Mesendoderm (in vitro differentiated cells): ENCODE data around the gene NR4A1.

Experiments used
- DNase-seq: peaks from one replicate; pipeline ENCODE4 v3.0.0; 2013
- H2AK5ac ChIP-seq: 2 replicates; pipeline ENCODE4 v1.6.1; 2013; ENCODE audit warnings: low read length, inconsistent platforms
- H2BK120ac ChIP-seq: 2 replicates; pipeline ENCODE4 v1.6.1; 2013; ENCODE audit warnings: low read depth, mild to moderate bottlenecking, low read length, moderate library complexity, mixed read lengths
- H2BK15ac ChIP-seq: replicated peaks from 2 replicates; pipeline ENCODE4 v1.6.1; 2013; ENCODE audit warnings: low read depth, mild to moderate bottlenecking, moderate library complexity
- H2BK5ac ChIP-seq: 2 replicates; pipeline ENCODE4 v1.6.1; 2013; ENCODE audit warnings: low read length, inconsistent platforms
- H3K18ac ChIP-seq: 2 replicates; pipeline ENCODE4 v1.6.1; 2013; ENCODE audit warnings: mild to moderate bottlenecking, low read length, mixed read lengths
- H3K23ac ChIP-seq: one replicate; pipeline ENCODE4 v1.6.1; 2013; ENCODE audit warnings: low read length
- H3K27ac ChIP-seq: 2 replicates; pipeline ENCODE4 v1.5.1; 2013; ENCODE audit warnings: low read depth, mild to moderate bottlenecking, inconsistent platforms, low read length, moderate library complexity
- H3K27me3 ChIP-seq: 2 replicates; pipeline ENCODE4 v1.6.1; 2013; ENCODE audit warnings: low read length, control low read depth, mild to moderate bottlenecking, inconsistent platforms; ENCODE audit not compliant: insufficient read depth, poor library complexity
- H3K36me3 ChIP-seq: 2 replicates; pipeline ENCODE4 v1.6.1; 2013; ENCODE audit warnings: low read length, inconsistent platforms; ENCODE audit not compliant: control insufficient read depth, insufficient read depth
- H3K4ac ChIP-seq: one replicate; pipeline ENCODE4 v1.6.1; 2013; ENCODE audit warnings: low read depth, mild to moderate bottlenecking, low read length, moderate library complexity
- H3K4me1 ChIP-seq: 2 replicates; pipeline ENCODE4 v1.6.1; 2013; ENCODE audit warnings: low read depth, low read length, inconsistent platforms; ENCODE audit not compliant: control insufficient read depth
- H3K4me2 ChIP-seq: 2 replicates; pipeline ENCODE4 v1.6.1; 2013; ENCODE audit warnings: low read length
- H3K4me3 ChIP-seq: 2 replicates; pipeline ENCODE4 v1.5.1; 2013; ENCODE audit warnings: mild to moderate bottlenecking, low read length
- H3K56ac ChIP-seq: one replicate; pipeline ENCODE4 v1.6.1; 2013; ENCODE audit warnings: low read length
- H3K79me1 ChIP-seq: 2 replicates; pipeline ENCODE4 v1.6.1; 2013; ENCODE audit warnings: low read length, inconsistent platforms
- H3K79me2 ChIP-seq: 2 replicates; pipeline ENCODE4 v1.6.1; 2013; ENCODE audit warnings: mild to moderate bottlenecking, low read length; ENCODE audit not compliant: control insufficient read depth, insufficient read depth
- H3K9ac ChIP-seq: 2 replicates; pipeline ENCODE4 v1.6.1; 2013; ENCODE audit warnings: low read length, inconsistent platforms
- H4K5ac ChIP-seq: one replicate; pipeline ENCODE4 v1.6.1; 2013; ENCODE audit warnings: low read length
- H4K8ac ChIP-seq: one replicate; pipeline ENCODE4 v1.6.1; 2013; ENCODE audit warnings: low read depth, mild to moderate bottlenecking, control low read depth, low read length, moderate library complexity
- WGBS: extraction: QIAGEN DNeasy Blood & Tissue Kit; methylation state at CpG from one replicate; pipeline ENCODE4 v1.1.7; 2013; ENCODE audit warnings: low lambda C conversion rate, missing lambda C conversion rate; ENCODE audit not compliant: insufficient coverage; ENCODE audit errors: extremely low coverage; 5-methylcytosine and 5-hydroxymethylcytosine counted together

Gene NR4A1

DNA sequence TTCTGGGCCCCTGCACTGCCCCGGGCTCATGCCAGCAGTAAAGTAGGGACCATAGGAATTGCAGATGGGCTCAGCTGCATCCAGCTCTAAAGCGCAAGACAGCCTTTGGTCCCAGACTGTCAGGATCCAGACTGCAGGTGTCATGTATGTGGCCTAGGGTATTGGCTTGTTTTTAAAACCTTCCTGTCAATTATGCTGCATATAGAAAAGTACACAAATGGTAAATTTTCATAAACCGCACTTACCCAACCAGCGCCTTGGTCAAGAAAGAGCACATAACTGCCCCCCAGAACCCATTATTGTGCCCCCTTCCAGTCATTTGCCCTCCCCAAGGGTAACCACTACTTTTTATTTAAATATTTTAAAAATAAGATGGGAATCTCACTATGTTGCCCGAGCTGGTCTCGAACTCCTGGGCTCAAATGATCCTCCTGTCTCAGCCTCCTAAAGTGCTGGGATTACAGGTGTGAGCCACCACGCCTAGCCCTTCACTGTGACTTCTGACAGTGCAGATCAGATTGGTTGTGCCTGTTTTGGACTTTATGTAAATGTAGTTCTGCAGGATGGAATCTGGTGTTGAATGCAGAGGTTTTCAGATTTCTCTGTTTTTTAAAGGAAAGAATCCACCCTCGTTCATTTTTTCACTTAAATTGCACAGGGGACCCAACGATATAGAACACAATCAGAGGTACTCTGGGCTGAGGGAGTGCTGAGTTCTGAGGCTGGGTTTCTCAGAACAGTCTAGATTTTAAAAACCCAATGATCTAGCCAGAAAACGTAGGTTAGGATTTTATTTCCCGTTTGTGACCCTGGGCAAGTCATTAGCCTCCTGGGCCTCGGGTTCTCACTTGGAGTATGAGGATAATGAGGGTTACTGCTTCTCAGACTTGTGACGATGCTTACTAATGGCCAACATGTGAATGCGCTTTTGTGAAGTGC, 6.7 kb downstream of the NR4A1 start:
- no peak overlapping the region for H3K27ac ChIP-seq
- no CpG with 5 or more reads among the region's 14 CpGs for WGBS
- no peak overlapping the region for H2BK120ac ChIP-seq
- no peak overlapping the region for H3K4ac ChIP-seq
- no peak overlapping the region for H3K23ac ChIP-seq
- no peak overlapping the region for H3K56ac ChIP-seq
- H4K5ac ChIP-seq, result no peak overlapping the region
- no peak overlapping the region for H3K4me3 ChIP-seq
- DNase-seq, result no peak
- no peak overlapping the region for H4K8ac ChIP-seq
- H3K18ac ChIP-seq, result no peak overlapping the region
- no peak overlapping the region for H3K4me2 ChIP-seq
- no peak overlapping the region for H3K9ac ChIP-seq
- H2BK5ac ChIP-seq, result no peak overlapping the region
- H2BK15ac ChIP-seq, result no peak overlapping the region
- no peaks in the 10 kb centered on the region for H3K79me1 ChIP-seq
- no peaks in the 10 kb centered on the region for H3K27me3 ChIP-seq
- H3K4me1 ChIP-seq, result no peaks in the 10 kb centered on the region
- no peak overlapping the region for H2AK5ac ChIP-seq
- H3K79me2 ChIP-seq, result no peaks in the 10 kb centered on the region
- no peaks in the 10 kb centered on the region for H3K36me3 ChIP-seq

DNA sequence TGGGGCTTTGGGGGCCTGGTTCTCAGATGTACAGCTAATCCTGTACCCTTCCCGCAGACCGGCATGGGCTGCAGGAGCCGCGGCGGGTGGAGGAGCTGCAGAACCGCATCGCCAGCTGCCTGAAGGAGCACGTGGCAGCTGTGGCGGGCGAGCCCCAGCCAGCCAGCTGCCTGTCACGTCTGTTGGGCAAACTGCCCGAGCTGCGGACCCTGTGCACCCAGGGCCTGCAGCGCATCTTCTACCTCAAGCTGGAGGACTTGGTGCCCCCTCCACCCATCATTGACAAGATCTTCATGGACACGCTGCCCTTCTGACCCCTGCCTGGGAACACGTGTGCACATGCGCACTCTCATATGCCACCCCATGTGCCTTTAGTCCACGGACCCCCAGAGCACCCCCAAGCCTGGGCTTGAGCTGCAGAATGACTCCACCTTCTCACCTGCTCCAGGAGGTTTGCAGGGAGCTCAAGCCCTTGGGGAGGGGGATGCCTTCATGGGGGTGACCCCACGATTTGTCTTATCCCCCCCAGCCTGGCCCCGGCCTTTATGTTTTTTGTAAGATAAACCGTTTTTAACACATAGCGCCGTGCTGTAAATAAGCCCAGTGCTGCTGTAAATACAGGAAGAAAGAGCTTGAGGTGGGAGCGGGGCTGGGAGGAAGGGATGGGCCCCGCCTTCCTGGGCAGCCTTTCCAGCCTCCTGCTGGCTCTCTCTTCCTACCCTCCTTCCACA, 7.6 kb downstream of the NR4A1 start:
- Histone ChIP-seq H3K18ac (no peak overlapping the region), H2BK120ac (no peak overlapping the region), H4K5ac (no peak overlapping the region), H3K9ac (no peak overlapping the region), H3K4me2 (no peak overlapping the region), H3K4me3 (no peak overlapping the region), H2BK5ac (no peak overlapping the region), H3K4me1 (no peaks in the 10 kb centered on the region), H3K79me2 (no peaks in the 10 kb centered on the region), H2AK5ac (no peak overlapping the region), H2BK15ac (no peak overlapping the region), H3K56ac (no peak overlapping the region), H3K27me3 (no peaks in the 10 kb centered on the region), H3K27ac (no peak overlapping the region), H3K4ac (no peak overlapping the region), H3K79me1 (no peaks in the 10 kb centered on the region), H4K8ac (no peak overlapping the region), H3K23ac (no peak overlapping the region), H3K36me3 (no peaks in the 10 kb centered on the region)
- WGBS, result no CpG with 5 or more reads among the region's 25 CpGs
- no peak for DNase-seq

DNA sequence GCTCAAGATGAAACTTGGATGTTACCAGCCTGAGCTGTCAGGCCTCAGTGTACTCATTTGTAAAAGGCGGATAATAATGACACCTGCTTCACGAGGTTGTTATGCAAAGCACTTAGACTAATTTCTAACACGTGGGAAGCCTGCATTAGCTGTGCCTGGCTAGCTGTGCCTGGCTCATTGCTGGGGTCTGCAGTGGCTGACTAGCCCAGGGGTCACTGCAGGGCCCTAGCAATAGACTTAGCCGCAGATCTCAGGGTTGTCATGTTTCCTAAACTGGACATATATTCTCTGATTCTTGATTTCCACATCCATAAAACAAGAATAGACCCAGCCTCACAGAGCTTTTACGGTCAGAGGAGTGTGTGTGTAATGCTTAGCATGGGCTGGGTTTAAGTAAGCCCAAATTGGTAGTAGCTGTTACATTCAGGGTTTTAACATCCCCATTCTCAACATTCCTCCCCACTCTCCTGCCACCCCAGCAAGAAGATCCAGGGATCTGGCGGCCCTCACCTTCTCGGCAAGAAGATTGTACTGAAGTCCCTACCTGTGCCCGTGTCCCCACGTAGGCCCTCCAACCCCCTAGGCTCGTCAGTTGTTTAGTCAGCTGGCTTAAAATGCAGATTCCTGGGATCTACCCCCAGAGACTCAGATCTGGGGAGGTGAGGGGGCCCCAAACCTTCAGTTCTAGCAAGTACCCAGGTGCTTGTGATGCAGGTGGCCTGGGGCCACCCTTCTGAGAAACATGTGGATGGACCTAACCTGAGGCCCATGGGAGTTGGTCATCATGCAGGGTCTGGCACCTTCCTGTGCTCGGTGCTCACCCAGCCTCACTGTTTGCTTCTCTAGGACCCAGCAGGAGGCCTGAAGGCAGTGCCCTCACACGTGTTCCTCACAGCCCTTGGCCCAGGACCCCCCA, 8.6 kb downstream of the NR4A1 start:
- no peaks in the 10 kb centered on the region for H3K79me1 ChIP-seq
- no peak overlapping the region for H3K23ac ChIP-seq
- no peak overlapping the region for H2BK15ac ChIP-seq
- no peak overlapping the region for H3K9ac ChIP-seq
- H3K36me3 ChIP-seq, result no peaks in the 10 kb centered on the region
- no peak for DNase-seq
- H2BK120ac ChIP-seq, result no peak overlapping the region
- H3K4ac ChIP-seq, result no peak overlapping the region
- no peaks in the 10 kb centered on the region for H3K4me1 ChIP-seq
- H3K27ac ChIP-seq, result no peak overlapping the region
- no peak overlapping the region for H2BK5ac ChIP-seq
- no peak overlapping the region for H3K18ac ChIP-seq
- no peak overlapping the region for H4K8ac ChIP-seq
- H3K4me2 ChIP-seq, result no peak overlapping the region
- WGBS, result no CpG with 5 or more reads among the region's 12 CpGs
- no peak overlapping the region for H4K5ac ChIP-seq
- no peak overlapping the region for H3K4me3 ChIP-seq
- no peaks in the 10 kb centered on the region for H3K79me2 ChIP-seq
- no peaks in the 10 kb centered on the region for H3K27me3 ChIP-seq
- no peak overlapping the region for H3K56ac ChIP-seq
- H2AK5ac ChIP-seq, result no peak overlapping the region

DNA sequence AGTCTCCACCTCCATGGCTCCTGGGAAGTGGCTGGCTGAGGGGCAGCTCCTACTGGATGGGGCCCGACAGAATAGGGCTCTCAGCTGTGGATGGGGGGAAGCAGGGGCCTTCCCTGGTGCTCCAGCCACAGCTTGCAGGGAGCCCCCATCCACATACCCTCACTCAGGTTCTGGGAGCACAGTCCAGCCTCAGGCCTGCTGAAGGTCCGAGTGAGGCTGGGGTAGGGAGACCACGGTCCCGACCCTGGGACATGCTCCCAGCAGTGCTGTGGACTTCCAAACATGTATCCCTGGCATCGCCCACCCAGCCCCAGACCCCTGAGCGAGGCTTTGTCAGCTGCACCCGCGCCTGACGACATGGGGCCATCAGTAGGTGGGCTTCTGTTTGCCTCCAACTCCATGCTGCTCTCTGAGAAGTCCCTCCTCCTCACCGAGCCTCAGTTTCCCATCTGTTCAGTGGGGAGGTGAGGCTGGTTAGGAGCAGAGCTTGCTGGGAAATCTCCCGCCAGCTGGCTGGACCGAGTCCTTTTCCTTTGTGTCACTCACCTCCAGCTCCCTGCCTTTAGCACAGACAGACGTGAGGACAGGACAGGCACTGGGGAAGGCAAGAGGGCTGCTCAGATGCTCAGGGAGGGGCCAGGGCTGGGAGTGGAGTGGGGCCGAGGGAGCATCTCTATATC, 9.4 kb downstream of the NR4A1 start:
- H2BK120ac ChIP-seq, result no peak overlapping the region
- H4K5ac ChIP-seq, result no peak overlapping the region

DNA sequence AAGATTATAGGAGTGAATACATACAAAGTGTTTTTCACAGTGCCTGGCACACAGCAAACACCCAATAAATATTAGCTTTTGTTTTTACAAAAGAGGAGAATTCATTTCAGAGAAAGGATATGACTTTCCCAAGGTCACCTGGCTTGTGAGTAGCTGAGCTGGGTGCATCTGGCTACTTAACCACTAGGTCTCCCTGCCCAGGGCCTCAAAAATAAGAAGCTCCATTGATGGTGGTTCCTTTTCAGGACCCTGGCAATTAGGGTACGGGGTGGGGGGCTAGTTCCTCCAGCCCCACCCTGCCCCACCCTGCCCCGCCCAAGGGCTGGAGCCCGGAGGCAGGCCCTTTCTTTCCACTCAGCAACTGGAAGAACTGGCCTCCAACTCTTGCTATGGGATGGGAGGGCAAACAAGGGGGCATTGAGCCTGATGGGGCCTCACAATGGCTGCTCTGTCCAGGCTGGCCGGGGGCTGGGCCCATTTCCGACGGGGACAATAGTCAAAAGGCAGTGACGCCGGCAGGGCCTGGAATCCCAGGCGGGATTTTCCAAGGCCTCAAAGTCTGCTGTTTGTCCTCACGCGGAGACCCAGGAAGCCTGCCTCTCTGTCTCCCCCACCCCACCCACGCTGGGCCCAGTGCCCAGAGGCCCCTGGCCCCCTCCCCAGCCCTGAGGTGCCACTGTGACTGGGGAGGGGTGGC, 10.4 kb downstream of the NR4A1 start:
- H3K9ac ChIP-seq, result no peak overlapping the region
- no peak overlapping the region for H3K56ac ChIP-seq
- H3K4me3 ChIP-seq, result no peak overlapping the region
- WGBS, result no CpG with 5 or more reads among the region's 12 CpGs
- H3K4me2 ChIP-seq, result no peak overlapping the region
- H3K18ac ChIP-seq, result no peak overlapping the region
- no peaks in the 10 kb centered on the region for H3K79me1 ChIP-seq
- no peak overlapping the region for H2BK15ac ChIP-seq
- no peak overlapping the region for H2BK5ac ChIP-seq
- H3K27me3 ChIP-seq, result no peaks in the 10 kb centered on the region
- no peak overlapping the region for H3K27ac ChIP-seq
- no peak overlapping the region for H3K23ac ChIP-seq
- no peaks in the 10 kb centered on the region for H3K79me2 ChIP-seq
- no peak overlapping the region for H2AK5ac ChIP-seq
- DNase-seq, result no peak
- no peak overlapping the region for H2BK120ac ChIP-seq
- H4K5ac ChIP-seq, result no peak overlapping the region
- no peaks in the 10 kb centered on the region for H3K4me1 ChIP-seq
- no peak overlapping the region for H4K8ac ChIP-seq
- H3K36me3 ChIP-seq, result no peaks in the 10 kb centered on the region
- H3K4ac ChIP-seq, result no peak overlapping the region

More for the DNA sequence above, 9.4 kb downstream of the NR4A1 start:
- Histone ChIP-seq H3K4me1 (no peaks in the 10 kb centered on the region), H3K4ac (no peak overlapping the region), H3K36me3 (no peaks in the 10 kb centered on the region), H2BK15ac (no peak overlapping the region), H3K79me1 (no peaks in the 10 kb centered on the region), H3K27me3 (no peaks in the 10 kb centered on the region), H3K23ac (no peak overlapping the region), H3K79me2 (no peaks in the 10 kb centered on the region), H2AK5ac (no peak overlapping the region), H2BK5ac (no peak overlapping the region), H3K4me3 (no peak overlapping the region), H3K27ac (no peak overlapping the region), H4K8ac (no peak overlapping the region), H3K18ac (no peak overlapping the region), H3K4me2 (no peak overlapping the region), H3K9ac (no peak overlapping the region), H3K56ac (no peak overlapping the region)
- no CpG with 5 or more reads among the region's 14 CpGs for WGBS
- no peak for DNase-seq
